OCI-LY1 (cell line): ENCODE measurements around the gene STX8.

Source experiments
- EZH2 ChIP-seq: fragments of 200-600 bp; sonication (generic), shearing (Covaris generic); IDR thresholded peaks from 2 replicates; pipeline ENCODE4 v1.8.0; 2017; ENCODE audit warnings: borderline replicate concordance, mixed run types, mild to moderate bottlenecking, antibody characterized with exemption, low read length, moderate library complexity, mixed read lengths
- TF ChIP-seq, protein P1 (sequence below): fragments of 200-600 bp; sonication (generic), shearing (Covaris generic); IDR thresholded peaks from 2 replicates; pipeline ENCODE4 v1.5.1; 2017; ENCODE audit warnings: mild to moderate bottlenecking, antibody characterized with exemption, low read length, moderate library complexity, mixed read lengths

DNA sequence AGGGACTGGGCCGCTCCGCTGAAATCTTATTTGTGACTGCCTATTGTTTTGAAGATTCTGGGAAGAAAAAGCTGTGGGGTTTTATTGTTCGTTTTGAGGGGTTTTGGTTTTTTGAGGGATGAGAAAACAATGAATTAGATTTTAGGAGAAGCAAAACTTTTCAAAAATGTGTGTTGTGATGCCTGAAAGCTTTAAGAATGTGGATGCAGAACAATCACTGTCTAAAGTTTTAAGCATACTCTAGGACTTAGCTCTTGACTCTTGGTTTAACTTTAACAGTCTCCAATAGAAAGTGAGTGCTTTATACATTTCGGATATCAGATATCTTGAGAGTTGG is 1.7 kb upstream of the STX8 start:
- TF ChIP-seq, protein P1, sequence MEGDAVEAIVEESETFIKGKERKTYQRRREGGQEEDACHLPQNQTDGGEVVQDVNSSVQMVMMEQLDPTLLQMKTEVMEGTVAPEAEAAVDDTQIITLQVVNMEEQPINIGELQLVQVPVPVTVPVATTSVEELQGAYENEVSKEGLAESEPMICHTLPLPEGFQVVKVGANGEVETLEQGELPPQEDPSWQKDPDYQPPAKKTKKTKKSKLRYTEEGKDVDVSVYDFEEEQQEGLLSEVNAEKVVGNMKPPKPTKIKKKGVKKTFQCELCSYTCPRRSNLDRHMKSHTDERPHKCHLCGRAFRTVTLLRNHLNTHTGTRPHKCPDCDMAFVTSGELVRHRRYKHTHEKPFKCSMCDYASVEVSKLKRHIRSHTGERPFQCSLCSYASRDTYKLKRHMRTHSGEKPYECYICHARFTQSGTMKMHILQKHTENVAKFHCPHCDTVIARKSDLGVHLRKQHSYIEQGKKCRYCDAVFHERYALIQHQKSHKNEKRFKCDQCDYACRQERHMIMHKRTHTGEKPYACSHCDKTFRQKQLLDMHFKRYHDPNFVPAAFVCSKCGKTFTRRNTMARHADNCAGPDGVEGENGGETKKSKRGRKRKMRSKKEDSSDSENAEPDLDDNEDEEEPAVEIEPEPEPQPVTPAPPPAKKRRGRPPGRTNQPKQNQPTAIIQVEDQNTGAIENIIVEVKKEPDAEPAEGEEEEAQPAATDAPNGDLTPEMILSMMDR: no peak
- TF ChIP-seq EZH2: no peak
